ENCODE data around the gene SELENOO.

- no peak for TF ChIP-seq CREB5 (CRISPR knock-in tag; IDR thresholded peaks at IDR 0.05; ENCODE audit: low read depth)
- no peak for TF ChIP-seq PATZ1 (CRISPR knock-in tag; IDR thresholded peaks at IDR 0.05; ENCODE audit: borderline replicate concordance)
- TF ChIP-seq TSHZ2 (CRISPR knock-in tag; IDR thresholded peaks at IDR 0.05) = no peak
- no peak for TF ChIP-seq ZNF565 (CRISPR knock-in tag; conservative IDR thresholded peaks at IDR 0.05; ENCODE audit: low read depth)
- TF ChIP-seq ZNF70 (CRISPR knock-in tag; IDR thresholded peaks at IDR 0.05) = no peak
- no peak for TF ChIP-seq BACH2 (CRISPR knock-in tag; IDR thresholded peaks at IDR 0.05; ENCODE audit: borderline replicate concordance)
These were observed 63.4 kb downstream of the SELENOO start for GRCh38 chr22:50264104-50264745.
